Activated naive CD8-positive, alpha-beta T cell treated with anti-CD3 and anti-CD28 coated beads, Interleukin-2, amount 50 U/mL, for 24 hours (primary cell): ENCODE results near the gene LCN2.
"Not testable (repeated sequence)": the region's sequence is repeated elsewhere in the genome, so short reads cannot be mapped to it uniquely, and the experiment has no call there.

ENCODE experiments used
- ATAC-seq: fragments of 150-1000 bp; cut with Tn5 transposase; one replicate; pipeline ENCODE4 v1.10.0; 2021
- DNase-seq: peaks from one replicate; pipeline ENCODE4 v3.0.0; 2021
- H3K27ac Mint-ChIP-seq: one replicate; pipeline ENCODE4 v1.8.0; 2021; ENCODE audit warnings: mild to moderate bottlenecking, mixed read lengths
- H3K27me3 Mint-ChIP-seq: one replicate; pipeline ENCODE4 v1.8.0; 2021; ENCODE audit warnings: mixed read lengths
- H3K36me3 Mint-ChIP-seq: one replicate; pipeline ENCODE4 v1.8.0; 2021; ENCODE audit warnings: low read depth, mixed read lengths
- H3K4me1 Mint-ChIP-seq: one replicate; pipeline ENCODE4 v1.8.0; 2021; ENCODE audit warnings: mixed read lengths
- H3K4me3 Mint-ChIP-seq: one replicate; pipeline ENCODE4 v1.8.0; 2021; ENCODE audit warnings: mild to moderate bottlenecking, moderate library complexity, mixed read lengths
- H3K9me3 Mint-ChIP-seq: one replicate; pipeline ENCODE4 v1.8.0; 2021; ENCODE audit warnings: mixed read lengths

Gene LCN2

DNA sequence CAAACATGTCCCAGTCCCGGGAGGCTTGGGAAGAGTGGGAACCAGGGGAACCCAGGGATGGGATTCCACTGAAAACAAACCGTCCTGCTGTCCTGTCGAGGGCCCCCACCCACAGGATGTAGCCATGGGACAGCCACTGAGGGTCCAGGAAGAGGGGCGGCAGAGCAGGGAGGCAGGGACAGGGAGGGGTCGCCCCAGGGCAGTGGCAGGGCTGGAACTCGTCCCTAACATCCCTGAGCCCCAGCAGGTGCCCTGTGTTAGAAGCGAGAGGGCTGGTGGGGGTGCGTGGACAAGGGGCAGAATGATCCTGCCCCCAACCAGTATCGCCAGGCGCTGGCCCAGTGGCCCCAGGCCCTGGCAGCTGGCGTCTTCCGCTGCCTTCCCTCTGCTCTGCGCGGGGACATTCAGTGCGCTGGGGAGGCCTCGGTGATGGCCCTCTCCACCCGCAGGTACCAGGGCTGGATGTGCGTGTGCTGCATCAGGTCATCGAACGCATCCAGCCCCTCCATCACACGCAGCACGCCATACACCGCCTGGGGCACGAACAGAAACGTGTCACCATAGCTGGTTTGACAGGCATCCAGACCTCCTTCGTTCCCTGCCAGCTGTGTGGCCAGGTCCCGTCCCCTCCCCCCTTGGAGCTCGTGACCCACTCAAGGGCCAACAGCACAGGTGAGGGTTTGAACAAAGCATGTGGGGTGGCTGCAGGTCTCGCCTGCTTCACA is 28.4 kb upstream of the LCN2 start:
- H3K27me3 Mint-ChIP-seq = no peaks in the 10 kb centered on the region
- no peak overlapping the region for H3K27ac Mint-ChIP-seq
- no peaks in the 10 kb centered on the region for H3K9me3 Mint-ChIP-seq
- no peak overlapping the region for H3K4me3 Mint-ChIP-seq
- ATAC-seq = no peak
- DNase-seq = no peak
- H3K36me3 Mint-ChIP-seq = peaks cover 3% of the 10 kb centered on the region
- peaks cover 24% of the 10 kb centered on the region for H3K4me1 Mint-ChIP-seq

DNA sequence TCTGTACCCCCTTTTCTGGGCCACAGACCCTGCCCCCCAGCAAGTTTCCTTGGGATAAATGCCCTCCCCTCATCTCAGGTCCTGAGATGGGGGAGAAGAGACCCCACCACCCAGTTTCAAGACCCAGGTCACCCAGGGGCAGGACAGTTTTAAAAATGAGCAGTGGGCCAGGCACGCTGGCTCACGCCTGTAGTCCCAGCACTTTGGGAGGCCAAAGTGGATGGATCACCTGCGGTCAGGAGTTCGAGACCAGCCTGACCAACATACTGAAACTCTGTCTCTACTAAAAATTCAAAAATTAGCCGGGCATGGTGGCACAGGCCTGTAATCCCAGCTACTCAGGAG is 27.8 kb upstream of the LCN2 start:
- ATAC-seq = no peak
- no peak overlapping the region for H3K4me3 Mint-ChIP-seq

DNA sequence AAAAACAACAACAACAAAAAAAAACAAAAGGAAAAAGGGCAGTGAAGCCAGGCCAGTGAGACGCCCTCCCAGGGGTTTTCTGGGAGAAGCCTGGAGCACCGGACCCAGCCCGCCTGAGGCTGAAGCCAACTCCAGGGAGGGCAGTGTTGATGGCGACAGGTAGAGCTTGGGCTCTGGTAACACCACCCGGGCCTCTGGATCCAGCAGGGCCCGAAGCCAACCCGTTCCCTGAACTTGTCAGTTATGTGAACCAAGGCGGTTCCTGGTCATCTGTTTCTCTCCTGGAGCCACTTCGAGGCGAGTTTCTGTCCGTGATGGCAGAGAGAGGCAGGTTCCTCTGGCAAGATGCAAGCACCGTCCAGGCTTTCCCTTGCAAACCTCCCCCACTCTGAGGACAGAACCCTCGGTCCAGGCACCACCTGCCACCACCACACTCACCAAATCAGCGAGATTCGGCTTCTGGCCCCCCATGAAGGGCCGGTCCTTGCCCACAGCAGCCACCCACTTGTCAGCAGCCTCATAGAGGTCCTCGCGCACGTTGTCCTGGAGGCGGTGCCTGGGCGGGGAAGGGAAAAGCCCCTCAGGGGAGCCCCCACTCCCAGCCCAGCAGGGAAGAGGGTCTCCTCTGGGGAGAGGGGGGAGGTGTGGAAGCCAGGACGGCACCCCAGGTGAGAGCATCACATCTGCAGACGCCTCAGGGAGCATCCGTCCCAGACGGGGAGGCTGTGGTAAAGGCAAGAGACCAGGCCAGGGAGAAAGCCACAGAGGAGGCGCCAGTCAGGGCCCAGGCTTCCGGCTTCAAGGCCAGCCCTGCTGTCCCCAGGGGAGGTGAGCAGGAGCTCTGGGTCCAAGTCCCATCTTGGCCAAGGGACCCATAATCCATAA is 27.1 kb upstream of the LCN2 start:
- Mint-ChIP-seq H3K4me3 (no peak overlapping the region), H3K27ac (no peak overlapping the region), H3K9me3 (no peaks in the 10 kb centered on the region), H3K4me1 (peaks cover 23% of the 10 kb centered on the region), H3K36me3 (peaks cover 6% of the 10 kb centered on the region), H3K27me3 (no peaks in the 10 kb centered on the region)
- no peak for ATAC-seq
- no peak for DNase-seq

More for the DNA sequence above, 27.8 kb upstream of the LCN2 start:
- H3K4me1 Mint-ChIP-seq = peaks cover 24% of the 10 kb centered on the region
- H3K36me3 Mint-ChIP-seq = peaks cover 6% of the 10 kb centered on the region
- no peak for DNase-seq
- H3K27ac Mint-ChIP-seq = no peak overlapping the region
- no peaks in the 10 kb centered on the region for H3K9me3 Mint-ChIP-seq
- H3K27me3 Mint-ChIP-seq = no peaks in the 10 kb centered on the region

DNA sequence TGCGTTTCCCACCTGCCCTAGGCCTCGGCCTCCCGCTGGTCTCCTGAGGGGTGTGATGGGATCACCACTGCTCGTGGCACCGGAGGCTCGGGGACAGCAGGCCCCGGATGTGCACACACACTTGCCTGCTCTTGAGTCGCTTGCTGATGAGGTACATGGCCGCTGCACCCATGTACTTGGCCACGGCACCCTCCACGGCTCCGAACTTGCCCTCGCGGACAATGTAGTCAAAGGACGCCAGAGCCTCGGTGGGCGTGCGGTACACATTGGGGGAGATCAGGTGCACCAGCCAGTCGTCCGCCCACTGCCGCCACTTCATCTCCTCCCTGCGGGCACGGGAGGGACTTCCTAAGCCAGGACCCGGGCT is 26.5 kb upstream of the LCN2 start:
- ATAC-seq (no peak), DNase-seq (no peak)
- no peak overlapping the region for H3K27ac Mint-ChIP-seq
- H3K36me3 Mint-ChIP-seq = peaks cover 6% of the 10 kb centered on the region
- no peak overlapping the region for H3K4me3 Mint-ChIP-seq
- no peaks in the 10 kb centered on the region for H3K27me3 Mint-ChIP-seq
- H3K4me1 Mint-ChIP-seq = peaks cover 18% of the 10 kb centered on the region
- no peaks in the 10 kb centered on the region for H3K9me3 Mint-ChIP-seq

DNA sequence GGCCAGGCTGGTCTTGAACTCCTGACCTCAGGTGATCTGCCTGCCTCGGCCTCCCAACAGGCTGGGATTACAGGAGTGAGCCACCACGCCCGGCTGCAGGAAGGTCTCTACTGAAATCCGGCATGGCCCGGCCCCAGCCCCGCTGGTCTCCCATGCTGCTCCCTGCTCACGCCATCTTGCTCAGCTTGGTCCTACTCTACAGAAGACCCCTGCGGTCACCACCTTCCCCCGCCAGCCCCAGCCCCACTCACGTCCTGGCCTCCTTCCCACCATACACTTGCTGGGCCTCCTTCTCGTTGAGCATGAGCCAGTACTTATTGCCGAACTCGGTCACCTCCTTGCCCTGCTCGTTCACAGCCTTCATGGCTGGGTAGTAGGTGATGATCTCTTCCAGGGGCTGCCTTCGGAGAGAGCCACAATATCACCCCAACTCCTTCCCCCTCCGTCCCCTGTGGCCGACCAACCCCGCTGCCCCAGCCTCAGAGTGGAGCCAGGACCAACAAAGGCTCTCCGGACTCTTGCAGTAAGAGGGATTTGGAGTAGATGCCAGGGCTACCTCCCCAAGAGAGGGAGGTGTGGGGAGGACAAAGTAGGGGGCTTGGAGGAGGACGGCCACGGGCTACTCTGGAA is 25.7 kb upstream of the LCN2 start:
- Mint-ChIP-seq H3K27ac (no peak overlapping the region), H3K36me3 (peaks cover 6% of the 10 kb centered on the region), H3K4me3 (no peak overlapping the region), H3K9me3 (no peaks in the 10 kb centered on the region), H3K27me3 (no peaks in the 10 kb centered on the region), H3K4me1 (peaks cover 20% of the 10 kb centered on the region)
- DNase-seq (no peak), ATAC-seq (no peak)

DNA sequence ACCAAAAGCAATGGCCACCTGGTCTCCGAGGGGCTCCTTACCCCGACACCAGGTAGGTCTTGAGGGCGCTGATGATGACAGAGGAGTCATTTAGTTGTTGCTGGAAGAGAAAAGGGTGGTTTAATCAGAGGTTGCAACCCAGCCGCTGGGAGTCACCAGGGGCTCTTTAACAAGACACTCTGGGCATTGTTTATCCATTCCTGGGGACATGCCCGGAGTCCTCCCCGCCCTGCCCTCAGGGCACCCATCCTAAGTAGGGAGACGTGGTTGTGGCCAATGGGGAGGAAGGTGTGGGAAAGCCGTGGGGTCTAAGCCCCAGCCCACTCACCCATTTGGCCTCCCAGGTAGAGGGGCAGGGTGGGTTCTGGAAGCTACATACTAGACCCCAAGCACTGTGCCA is 24.8 kb upstream of the LCN2 start:
- Mint-ChIP-seq H3K36me3 (peaks cover 6% of the 10 kb centered on the region), H3K27me3 (no peaks in the 10 kb centered on the region), H3K27ac (no peak overlapping the region), H3K4me3 (no peak overlapping the region), H3K4me1 (peaks cover 27% of the 10 kb centered on the region), H3K9me3 (no peaks in the 10 kb centered on the region)
- ATAC-seq = no peak
- DNase-seq = no peak

DNA sequence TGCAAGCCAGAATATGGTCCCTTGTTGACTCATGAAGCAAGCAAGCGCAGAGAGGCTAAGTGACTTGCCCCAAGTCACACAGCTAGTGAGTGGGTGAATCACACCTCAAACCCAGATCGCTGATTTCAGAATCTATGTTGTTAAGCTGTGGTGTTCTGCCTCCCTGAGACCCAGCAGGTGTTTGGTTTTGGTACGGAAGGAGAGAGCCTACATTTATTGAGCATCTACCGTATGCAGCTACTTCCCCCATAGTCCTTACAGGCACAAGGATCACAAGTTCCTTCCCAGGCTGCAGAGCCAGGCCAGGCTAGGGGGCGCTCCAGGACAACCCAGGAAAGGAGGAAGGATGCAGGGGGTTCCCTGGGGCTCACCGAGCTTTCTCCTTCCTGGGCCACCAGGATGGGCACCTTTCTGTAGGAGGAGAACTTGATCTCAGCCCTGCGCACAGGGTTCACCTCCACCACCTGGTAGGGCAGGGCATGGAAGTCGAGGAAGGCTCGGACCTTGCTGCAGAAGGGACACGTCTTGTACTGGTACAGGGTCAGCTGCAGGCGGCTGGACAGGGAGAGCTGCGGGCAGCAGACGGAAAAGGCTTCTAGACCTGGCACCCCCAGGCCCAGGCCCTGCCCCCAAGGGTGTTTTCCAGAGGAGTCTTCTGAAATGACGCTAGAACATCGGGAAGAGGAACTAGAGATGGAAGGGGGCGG is 24.2 kb upstream of the LCN2 start:
- Mint-ChIP-seq H3K4me1 (peaks cover 30% of the 10 kb centered on the region), H3K9me3 (no peaks in the 10 kb centered on the region), H3K36me3 (peaks cover 6% of the 10 kb centered on the region), H3K27ac (no peak overlapping the region), H3K4me3 (peak overlapping the region; percentile 82), H3K27me3 (no peaks in the 10 kb centered on the region)
- DNase-seq (peak; percentile 71), ATAC-seq (no peak)

DNA sequence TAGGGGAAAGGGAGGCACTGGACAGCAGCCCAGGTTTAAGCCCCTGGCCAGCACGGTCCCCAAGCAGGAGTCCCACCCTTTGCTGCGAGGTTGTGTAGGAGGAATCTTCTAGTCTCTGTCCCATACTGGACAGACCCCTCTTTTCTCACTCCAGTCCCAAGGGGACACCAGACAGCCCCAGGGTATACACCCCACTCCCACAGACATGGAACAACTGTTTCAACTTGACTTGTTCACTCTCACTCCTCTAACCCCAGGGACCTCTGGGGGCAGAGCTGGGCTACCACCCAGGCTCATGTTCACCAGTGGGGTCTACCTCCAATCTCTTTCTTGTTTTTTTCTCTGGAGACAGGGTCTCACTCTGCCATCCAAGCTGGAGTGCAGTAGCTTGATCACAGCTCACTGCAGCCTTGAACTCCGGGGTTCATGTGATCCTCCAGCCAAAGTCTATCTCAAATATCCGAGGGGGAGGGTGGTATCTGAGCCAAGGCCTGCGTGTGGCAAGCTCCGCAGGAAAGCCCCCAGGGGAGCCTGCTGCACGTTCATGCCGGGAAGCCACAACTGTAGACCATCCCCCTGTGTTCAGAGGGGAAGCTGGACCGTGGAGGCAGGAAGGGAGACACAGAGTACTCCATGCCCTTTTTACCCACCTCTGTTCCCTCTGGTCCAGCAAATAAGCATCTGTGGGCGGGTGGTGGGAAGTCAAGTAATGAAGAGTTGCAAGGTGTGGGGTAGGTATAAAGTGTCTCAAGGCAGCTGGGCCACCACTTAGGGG is 23.5 kb upstream of the LCN2 start:
- Mint-ChIP-seq H3K27ac (peak overlapping the region; percentile 77), H3K4me3 (peak overlapping the region; percentile 82), H3K36me3 (peaks cover 6% of the 10 kb centered on the region), H3K27me3 (no peaks in the 10 kb centered on the region), H3K9me3 (no peaks in the 10 kb centered on the region), H3K4me1 (peaks cover 31% of the 10 kb centered on the region)
- ATAC-seq (no peak), DNase-seq (no peak)

DNA sequence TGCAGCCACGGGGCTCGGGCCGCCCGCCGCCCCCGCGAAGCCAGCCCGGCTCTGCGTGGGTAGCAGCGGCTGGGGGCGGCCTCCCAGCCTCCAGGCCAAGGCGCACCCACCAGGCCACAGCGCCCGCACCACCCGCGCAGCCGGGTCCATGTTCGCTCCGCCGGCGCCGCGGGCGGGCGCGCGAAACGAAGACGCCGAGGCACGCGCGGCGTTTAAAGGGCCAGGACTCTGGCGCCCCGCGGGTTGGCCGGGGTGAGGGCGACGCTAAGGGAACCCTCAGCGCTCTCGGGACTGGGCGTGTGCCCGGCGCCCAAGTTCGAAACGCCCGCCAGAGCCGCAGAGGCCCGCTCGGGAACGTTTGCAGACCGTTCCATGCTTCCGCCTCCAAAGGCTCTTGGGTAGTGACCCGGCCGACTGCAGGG is 21.7 kb upstream of the LCN2 start, which contains the start of gene PTGES2:
Gene PTGES2, minus strand, starts transcription at position 162 of the 422 bp plus-strand sequence. Its CDS starts 12 bp downstream, at position 150.
- DNase-seq (peak; percentile 82), ATAC-seq (peak; percentile 67)
- Mint-ChIP-seq H3K4me1 (peaks cover 31% of the 10 kb centered on the region), H3K27me3 (peaks cover 2% of the 10 kb centered on the region), H3K27ac (peak within 1 kb of the TSS; percentile 99), H3K36me3 (peaks cover 6% of the 10 kb centered on the region), H3K4me3 (peak within 1 kb of the TSS; percentile 97), H3K9me3 (no peaks in the 10 kb centered on the region)

DNA sequence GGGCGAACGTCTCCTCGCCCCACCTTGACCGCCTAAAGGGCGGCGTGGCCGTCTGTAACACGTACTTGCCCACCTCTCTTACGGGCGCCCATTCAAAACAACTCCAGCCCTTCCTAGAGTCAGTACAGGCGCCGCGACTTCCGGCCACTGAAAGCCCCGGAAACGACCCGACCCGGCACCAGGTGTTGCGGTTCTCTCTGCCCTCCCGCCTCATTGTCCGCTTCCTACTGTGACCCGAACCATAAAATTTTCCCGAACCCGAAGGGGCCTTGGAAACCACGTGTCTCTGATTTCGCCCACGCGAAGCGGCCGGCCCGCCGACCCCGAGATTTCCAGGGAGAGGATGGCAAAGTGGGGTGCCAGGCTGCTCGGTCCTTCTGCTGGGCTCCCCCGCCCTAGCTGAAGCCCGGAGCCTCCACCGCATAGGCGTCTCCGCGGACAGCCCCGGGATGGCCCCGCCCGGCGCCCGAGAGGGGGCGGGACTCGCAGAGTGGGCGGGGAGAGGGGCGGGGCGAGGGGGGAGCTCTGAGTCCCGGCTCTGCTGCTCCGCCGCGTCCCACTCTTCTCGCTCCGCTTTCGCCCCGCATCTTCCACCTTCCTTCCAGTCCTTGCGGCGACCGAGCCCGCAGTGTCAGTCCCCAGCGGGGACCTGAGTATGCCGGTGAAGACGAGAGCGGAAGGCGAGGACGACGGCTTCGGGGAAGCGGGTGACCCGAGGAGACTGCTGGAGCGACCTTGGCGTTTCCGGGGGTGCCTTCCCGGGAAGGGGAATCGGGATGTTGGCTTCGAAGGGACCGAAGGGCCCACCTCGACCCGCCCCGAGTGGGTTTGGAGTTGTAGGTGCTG is 21.0 kb upstream of the LCN2 start:
- Mint-ChIP-seq H3K27me3 (peaks cover 9% of the 10 kb centered on the region), H3K9me3 (no peaks in the 10 kb centered on the region), H3K27ac (peak overlapping the region; percentile 99), H3K4me1 (peaks cover 31% of the 10 kb centered on the region), H3K4me3 (peak overlapping the region; percentile 97), H3K36me3 (peaks cover 6% of the 10 kb centered on the region)
- DNase-seq (peak; percentile 83), ATAC-seq (peak; percentile 75)

DNA sequence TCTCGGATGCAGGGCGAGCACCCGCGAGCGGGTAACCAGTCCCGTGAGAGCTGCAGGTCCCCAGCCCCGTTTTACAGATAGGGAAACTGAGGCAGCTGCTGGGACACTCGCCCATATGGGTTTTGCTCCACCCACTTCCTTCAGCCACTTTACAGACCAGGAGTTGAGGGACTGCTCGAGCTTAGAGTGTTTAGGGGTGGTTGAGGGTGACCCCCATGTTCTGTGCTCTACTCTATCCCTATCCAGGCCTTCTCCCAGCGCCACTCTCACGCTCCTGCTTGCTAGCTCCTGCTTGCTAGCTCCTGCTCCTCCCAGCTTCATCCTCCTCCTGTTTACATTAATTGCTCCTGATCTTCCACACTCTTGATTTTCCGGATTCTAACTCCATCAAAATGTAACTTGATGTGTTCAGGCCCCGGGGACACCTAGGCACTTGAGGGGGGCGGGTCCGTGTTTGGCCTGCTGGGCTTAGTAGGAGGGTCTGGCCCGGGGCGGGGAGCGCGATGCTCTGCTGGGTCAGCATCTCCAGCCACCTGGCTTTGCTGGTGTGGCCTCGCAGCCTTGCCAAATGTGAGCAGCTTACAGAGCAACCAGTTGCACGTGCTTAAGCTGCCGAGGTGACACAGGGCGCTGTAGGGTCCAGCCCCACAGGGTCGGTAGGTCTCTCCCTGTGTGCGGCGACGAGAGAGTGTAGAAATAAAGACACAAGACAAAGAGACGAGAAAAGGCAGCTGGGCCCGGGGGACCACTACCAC is 20.2 kb upstream of the LCN2 start:
- Mint-ChIP-seq H3K36me3 (peaks cover 6% of the 10 kb centered on the region), H3K9me3 (no peaks in the 10 kb centered on the region), H3K27ac (peak overlapping the region; percentile 99), H3K27me3 (peaks cover 9% of the 10 kb centered on the region), H3K4me3 (peak overlapping the region; percentile 97), H3K4me1 (peaks cover 31% of the 10 kb centered on the region)
- ATAC-seq (no peak), DNase-seq (no peak)

DNA sequence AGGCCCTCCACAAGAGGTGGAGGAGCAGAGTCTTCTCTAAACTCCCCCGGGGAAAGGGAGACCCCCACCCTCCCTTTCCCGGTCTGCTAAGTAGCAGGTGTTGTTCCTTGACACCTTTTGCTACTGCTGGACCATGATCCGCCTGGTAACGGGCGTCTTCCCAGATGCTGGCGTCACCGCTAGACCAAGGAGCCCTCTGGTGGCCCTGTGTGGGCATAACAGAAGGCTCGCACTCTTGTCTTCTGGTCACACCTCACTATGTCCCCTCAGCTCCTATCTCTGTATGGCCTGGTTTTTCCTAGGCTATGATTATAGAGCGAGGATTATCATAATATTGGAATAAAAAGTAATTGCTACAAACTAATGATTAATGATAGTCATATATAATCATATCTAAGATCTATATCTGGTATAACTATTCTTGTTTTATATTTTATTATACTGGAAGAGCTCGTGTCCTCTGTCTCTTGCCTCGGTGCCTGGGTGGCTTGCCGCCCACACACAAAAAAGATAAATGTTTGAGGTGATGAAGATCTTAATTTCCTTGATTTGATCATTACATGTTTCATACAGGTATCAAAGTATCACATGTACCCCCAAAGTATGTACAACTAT is 19.2 kb upstream of the LCN2 start:
- H3K9me3 Mint-ChIP-seq, H3K27me3 Mint-ChIP-seq, H3K27ac Mint-ChIP-seq, H3K36me3 Mint-ChIP-seq, ATAC-seq: not testable (repeated sequence)
- peak; percentile 60 for DNase-seq
- Mint-ChIP-seq H3K4me1 (peaks cover 26% of the 10 kb centered on the region), H3K4me3 (peak overlapping the region; percentile 54)
